HK-2 (cell line): ENCODE data around the gene MOBP.
A peak's percentile ranks its signal among the peaks of the same experiment; 100 is the strongest.
"Not testable (repeated sequence)": the region's sequence is repeated elsewhere in the genome, so short reads cannot be mapped to it uniquely, and the experiment has no call there.

Source experiments
- DNase-seq: peaks from one replicate; pipeline ENCODE4 v3.0.0-alpha.2; 2018; ENCODE audit not compliant: unreplicated experiment

Gene MOBP

GRCh38 chr3:39467394-39468107, at the start of gene MOBP:
Gene MOBP (plus strand): TSS chr3:39467680. CDS start chr3:39502070, 34,390 bp downstream.
- DNase-seq, result no peak

GRCh38 chr3:39418556-39419225, 48.8 kb upstream of the MOBP start:
- DNase-seq, result not testable (repeated sequence)

- DNase-seq, result no peak
These were observed 47.7 kb upstream of the MOBP start for GRCh38 chr3:39419742-39420315.

- DNase-seq, result no peak
These were observed 46.9 kb upstream of the MOBP start for GRCh38 chr3:39420543-39420942.

GRCh38 chr3:39423436-39423970, 44.0 kb upstream of the MOBP start:
- DNase-seq, result no peak

- DNase-seq, result no peak
These were observed 41.2 kb upstream of the MOBP start for GRCh38 chr3:39426312-39426711.

- no peak for DNase-seq
These were observed 40.0 kb upstream of the MOBP start for GRCh38 chr3:39427506-39427905.

- no peak for DNase-seq
These were observed 38.7 kb upstream of the MOBP start for GRCh38 chr3:39428745-39429201.

- DNase-seq, result no peak
These were observed 38.0 kb upstream of the MOBP start for GRCh38 chr3:39429466-39429865.

- DNase-seq, result no peak
These were observed 35.1 kb upstream of the MOBP start for GRCh38 chr3:39432342-39432741.

- no peak for DNase-seq
These were observed 33.8 kb upstream of the MOBP start for GRCh38 chr3:39433642-39434041.

- DNase-seq, result no peak
These were observed 32.9 kb upstream of the MOBP start for GRCh38 chr3:39434574-39434973.

GRCh38 chr3:39435006-39435748, 32.3 kb upstream of the MOBP start:
- no peak for DNase-seq

- DNase-seq, result no peak
These were observed 28.6 kb upstream of the MOBP start for GRCh38 chr3:39438880-39439279.

GRCh38 chr3:39440316-39440715, 27.2 kb upstream of the MOBP start:
- DNase-seq, result no peak

- no peak for DNase-seq
These were observed 23.9 kb upstream of the MOBP start for GRCh38 chr3:39443530-39443929.

GRCh38 chr3:39445927-39446326, 21.6 kb upstream of the MOBP start:
- no peak for DNase-seq

- no peak for DNase-seq
These were observed 21.0 kb upstream of the MOBP start for GRCh38 chr3:39446444-39446843.

GRCh38 chr3:39447637-39448483, 19.6 kb upstream of the MOBP start:
- DNase-seq, result peak; percentile 58

GRCh38 chr3:39448506-39449233, 18.8 kb upstream of the MOBP start:
- no peak for DNase-seq
